ENCODE results near the gene PHYHD1.

PHYHD1 gene

GRCh38 chr9:128913048-128913900 lies 7.5 kb upstream of the PHYHD1 start:
- TF ChIP-seq EZH2 (IDR thresholded peaks at IDR 0.05): no peak
- no peak for TF ChIP-seq POLR2AphosphoS5 (IDR thresholded peaks at IDR 0.05; ENCODE audit: borderline replicate concordance, low read depth, low read length)
- no peak for TF ChIP-seq FOXP2 (optimal IDR thresholded peaks at IDR 0.05; ENCODE audit: control extremely low read depth, extremely low read length, insufficient read depth)
- no peak overlapping the region for H3K9ac ChIP-seq (ENCODE audit: insufficient read length)
- H3K4me3 ChIP-seq: no peak overlapping the region
- H3K9me3 ChIP-seq (ENCODE audit: low read depth, low read length): no peaks in the 10 kb centered on the region
- peaks cover 16% of the 10 kb centered on the region; the same call in 1 of the 2 replicates for H3K36me3 ChIP-seq (ENCODE audit: insufficient read depth, low read length)
- no peak overlapping the region for H3K27ac ChIP-seq
- no peak for DNase-seq (ENCODE audit: low read depth, low spot score)

- Histone ChIP-seq H3K4me3 (no peak overlapping the region), H3K9me3 (ENCODE audit: low read depth, low read length) (no peaks in the 10 kb centered on the region), H3K9ac (ENCODE audit: insufficient read length) (no peak overlapping the region), H3K27ac (no peak overlapping the region), H3K36me3 (ENCODE audit: insufficient read depth, low read length) (peaks cover 8% of the 10 kb centered on the region; the same call in 1 of the 2 replicates)
- TF ChIP-seq EZH2 (IDR thresholded peaks at IDR 0.05) (no peak), POLR2AphosphoS5 (IDR thresholded peaks at IDR 0.05; ENCODE audit: borderline replicate concordance, low read depth, low read length) (no peak), FOXP2 (optimal IDR thresholded peaks at IDR 0.05; ENCODE audit: control extremely low read depth, extremely low read length, insufficient read depth) (no peak)
- no peak for DNase-seq (ENCODE audit: low read depth, low spot score)
Observed at GRCh38 chr9:128913995-128914772, 6.6 kb upstream of the PHYHD1 start.

- Histone ChIP-seq H3K27ac (no peak overlapping the region), H3K9me3 (ENCODE audit: low read depth, low read length) (no peaks in the 10 kb centered on the region), H3K36me3 (ENCODE audit: insufficient read depth, low read length) (peaks cover 7% of the 10 kb centered on the region; the same call in 1 of the 2 replicates), H3K4me3 (no peak overlapping the region), H3K9ac (ENCODE audit: insufficient read length) (no peak overlapping the region)
- no peak for TF ChIP-seq EZH2 (IDR thresholded peaks at IDR 0.05)
- no peak for TF ChIP-seq POLR2AphosphoS5 (IDR thresholded peaks at IDR 0.05; ENCODE audit: borderline replicate concordance, low read depth, low read length)
- TF ChIP-seq FOXP2 (optimal IDR thresholded peaks at IDR 0.05; ENCODE audit: control extremely low read depth, extremely low read length, insufficient read depth): no peak
- no peak for DNase-seq (ENCODE audit: low read depth, low spot score)
Observed at GRCh38 chr9:128916204-128916603, 4.6 kb upstream of the PHYHD1 start.

GRCh38 chr9:128916745-128917144 lies 4.0 kb upstream of the PHYHD1 start:
- no peaks in the 10 kb centered on the region for H3K9me3 ChIP-seq (ENCODE audit: low read depth, low read length)
- H3K4me3 ChIP-seq: no peak overlapping the region
- TF ChIP-seq EZH2 (IDR thresholded peaks at IDR 0.05) (no peak), POLR2AphosphoS5 (IDR thresholded peaks at IDR 0.05; ENCODE audit: borderline replicate concordance, low read depth, low read length) (no peak), FOXP2 (optimal IDR thresholded peaks at IDR 0.05; ENCODE audit: control extremely low read depth, extremely low read length, insufficient read depth) (no peak)
- peak overlapping the region; percentile 50; the same call in 1 of the 2 replicates for H3K27ac ChIP-seq
- no peak overlapping the region for H3K9ac ChIP-seq (ENCODE audit: insufficient read length)
- peaks cover 7% of the 10 kb centered on the region; the same call in 1 of the 2 replicates for H3K36me3 ChIP-seq (ENCODE audit: insufficient read depth, low read length)
- DNase-seq (ENCODE audit: low read depth, low spot score): no peak

- Histone ChIP-seq H3K9ac (ENCODE audit: insufficient read length) (no peak overlapping the region), H3K36me3 (ENCODE audit: insufficient read depth, low read length) (peaks cover 7% of the 10 kb centered on the region; the same call in 1 of the 2 replicates), H3K9me3 (ENCODE audit: low read depth, low read length) (no peaks in the 10 kb centered on the region), H3K4me3 (no peak overlapping the region), H3K27ac (peak overlapping the region; percentile 50; the same call in 1 of the 2 replicates)
- no peak for DNase-seq (ENCODE audit: low read depth, low spot score)
- TF ChIP-seq POLR2AphosphoS5 (IDR thresholded peaks at IDR 0.05; ENCODE audit: borderline replicate concordance, low read depth, low read length): no peak
- TF ChIP-seq EZH2 (IDR thresholded peaks at IDR 0.05): no peak
- no peak for TF ChIP-seq FOXP2 (optimal IDR thresholded peaks at IDR 0.05; ENCODE audit: control extremely low read depth, extremely low read length, insufficient read depth)
Observed at GRCh38 chr9:128917151-128917849, 3.5 kb upstream of the PHYHD1 start.

- Histone ChIP-seq H3K27ac (no peak overlapping the region), H3K4me3 (no peak overlapping the region), H3K36me3 (ENCODE audit: insufficient read depth, low read length) (peaks cover 7% of the 10 kb centered on the region; the same call in 1 of the 2 replicates), H3K9ac (ENCODE audit: insufficient read length) (no peak overlapping the region), H3K9me3 (ENCODE audit: low read depth, low read length) (no peaks in the 10 kb centered on the region)
- TF ChIP-seq EZH2 (IDR thresholded peaks at IDR 0.05): no peak
- TF ChIP-seq FOXP2 (optimal IDR thresholded peaks at IDR 0.05; ENCODE audit: control extremely low read depth, extremely low read length, insufficient read depth): no peak
- TF ChIP-seq POLR2AphosphoS5 (IDR thresholded peaks at IDR 0.05; ENCODE audit: borderline replicate concordance, low read depth, low read length): no peak
- no peak for DNase-seq (ENCODE audit: low read depth, low spot score)
Observed at GRCh38 chr9:128918921-128919320, 1.9 kb upstream of the PHYHD1 start.

- H3K27ac ChIP-seq: no peak overlapping the region
- TF ChIP-seq FOXP2 (optimal IDR thresholded peaks at IDR 0.05; ENCODE audit: control extremely low read depth, extremely low read length, insufficient read depth) (no peak), POLR2AphosphoS5 (IDR thresholded peaks at IDR 0.05; ENCODE audit: borderline replicate concordance, low read depth, low read length) (no peak), EZH2 (IDR thresholded peaks at IDR 0.05) (no peak)
- no peaks in the 10 kb centered on the region for H3K9me3 ChIP-seq (ENCODE audit: low read depth, low read length)
Observed at GRCh38 chr9:128919402-128920089, 1.2 kb upstream of the PHYHD1 start.

More at GRCh38 chr9:128919402-128920089, 1.2 kb upstream of the PHYHD1 start:
- no peak for DNase-seq (ENCODE audit: low read depth, low spot score)
- Histone ChIP-seq H3K9ac (ENCODE audit: insufficient read length) (no peak overlapping the region), H3K4me3 (no peak overlapping the region), H3K36me3 (ENCODE audit: insufficient read depth, low read length) (peaks cover 7% of the 10 kb centered on the region; the same call in 1 of the 2 replicates)

Measured in SK-N-MC (cell line).